ENCODE data around the gene MAGI2.

Gene MAGI2

GRCh38 chr7:78396210-78396609 lies 1057.3 kb downstream of the MAGI2 start:
- Mint-ChIP-seq H3K9me3 (peaks cover 6 to 7% of the 10 kb centered on the region in 2 donors), H3K4me1 (ENCODE audit: low read depth in 2 of 2) (no peaks in the 10 kb centered on the region), H3K4me3 (no peak overlapping the region), H3K36me3 (ENCODE audit: insufficient read depth) (no peaks in the 10 kb centered on the region), H3K27me3 (no peaks in the 10 kb centered on the region), H3K27ac (no peak overlapping the region)
- DNase-seq, result no peak
- no peak for ATAC-seq (replicated peaks)

DNA sequence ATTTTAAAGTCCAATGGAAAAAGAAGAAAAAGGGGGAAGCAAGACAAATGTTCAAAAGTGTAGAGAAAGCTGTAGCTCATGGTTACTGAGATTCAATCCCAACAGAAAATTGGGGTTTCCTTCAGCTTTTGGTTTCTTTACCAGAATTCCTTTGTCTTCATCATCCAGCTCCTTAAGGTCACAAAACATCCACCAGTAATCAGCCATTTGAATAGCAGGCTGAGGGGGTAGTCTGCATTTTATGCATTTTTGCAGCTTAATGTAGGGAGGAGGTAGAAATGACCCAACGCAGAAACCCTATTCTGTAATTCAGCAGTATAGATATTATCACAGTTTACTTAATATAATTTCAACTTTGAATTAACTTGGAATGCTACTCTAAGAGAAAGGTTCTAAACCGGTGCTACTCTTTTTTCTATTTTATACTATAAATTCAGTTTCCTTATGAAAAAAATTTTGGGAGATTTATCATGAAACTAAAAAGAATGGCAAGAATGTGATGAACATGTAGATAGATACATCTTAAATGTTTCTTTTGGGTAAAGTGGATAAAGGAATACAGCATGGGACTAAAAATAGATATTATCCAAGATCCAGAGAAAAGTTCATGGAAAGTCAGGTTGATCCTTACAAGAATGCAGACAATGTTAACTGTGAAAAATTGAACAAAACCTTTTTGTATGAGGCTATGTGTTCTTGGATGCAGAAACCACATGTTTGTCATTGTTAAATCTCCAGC lies 1058.0 kb downstream of the MAGI2 start:
- Mint-ChIP-seq H3K4me1 (ENCODE audit: low read depth in 2 of 2) (no peaks in the 10 kb centered on the region), H3K9me3 (peaks cover 6 to 7% of the 10 kb centered on the region in 2 donors), H3K27me3 (no peaks in the 10 kb centered on the region), H3K4me3 (no peak overlapping the region), H3K27ac (no peak overlapping the region), H3K36me3 (ENCODE audit: insufficient read depth) (no peaks in the 10 kb centered on the region)
- DNase-seq (no peak), ATAC-seq (replicated peaks) (no peak)

GRCh38 chr7:78389022-78389421 lies 1064.4 kb downstream of the MAGI2 start:
- Mint-ChIP-seq H3K4me1 (ENCODE audit: low read depth in 2 of 2) (no peaks in the 10 kb centered on the region), H3K27me3 (no peaks in the 10 kb centered on the region), H3K36me3 (ENCODE audit: insufficient read depth) (no peaks in the 10 kb centered on the region), H3K27ac (no peak overlapping the region), H3K9me3 (peaks cover 0 to 1% of the 10 kb centered on the region in 2 donors), H3K4me3 (no peak overlapping the region)
- ATAC-seq (replicated peaks) (no peak), DNase-seq (no peak)

DNA sequence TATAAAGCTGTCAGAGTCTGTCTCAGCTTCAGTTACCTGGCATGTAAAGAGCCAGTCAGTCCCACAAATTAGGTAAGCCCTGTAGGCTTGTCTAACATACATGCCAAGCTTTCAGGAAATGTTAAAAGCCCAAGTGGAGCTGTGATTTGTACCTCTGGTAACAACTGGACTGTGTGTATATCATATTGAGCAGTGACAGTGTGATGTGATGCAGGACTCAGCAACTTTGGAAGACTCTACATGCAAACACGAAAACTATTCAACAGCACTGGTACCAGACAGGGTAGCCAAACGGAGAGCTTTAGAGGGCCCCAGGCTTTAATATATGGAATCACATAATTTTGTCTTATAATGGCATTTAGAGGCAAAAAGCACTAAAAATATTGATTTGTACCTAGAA lies 1066.9 kb downstream of the MAGI2 start:
- Mint-ChIP-seq H3K9me3 (peaks cover 0 to 1% of the 10 kb centered on the region in 2 donors), H3K36me3 (ENCODE audit: insufficient read depth) (no peaks in the 10 kb centered on the region), H3K4me3 (no peak overlapping the region), H3K27ac (no peak overlapping the region), H3K27me3 (no peaks in the 10 kb centered on the region), H3K4me1 (ENCODE audit: low read depth in 2 of 2) (no peaks in the 10 kb centered on the region)
- no peak for DNase-seq
- ATAC-seq (replicated peaks), result no peak

DNA sequence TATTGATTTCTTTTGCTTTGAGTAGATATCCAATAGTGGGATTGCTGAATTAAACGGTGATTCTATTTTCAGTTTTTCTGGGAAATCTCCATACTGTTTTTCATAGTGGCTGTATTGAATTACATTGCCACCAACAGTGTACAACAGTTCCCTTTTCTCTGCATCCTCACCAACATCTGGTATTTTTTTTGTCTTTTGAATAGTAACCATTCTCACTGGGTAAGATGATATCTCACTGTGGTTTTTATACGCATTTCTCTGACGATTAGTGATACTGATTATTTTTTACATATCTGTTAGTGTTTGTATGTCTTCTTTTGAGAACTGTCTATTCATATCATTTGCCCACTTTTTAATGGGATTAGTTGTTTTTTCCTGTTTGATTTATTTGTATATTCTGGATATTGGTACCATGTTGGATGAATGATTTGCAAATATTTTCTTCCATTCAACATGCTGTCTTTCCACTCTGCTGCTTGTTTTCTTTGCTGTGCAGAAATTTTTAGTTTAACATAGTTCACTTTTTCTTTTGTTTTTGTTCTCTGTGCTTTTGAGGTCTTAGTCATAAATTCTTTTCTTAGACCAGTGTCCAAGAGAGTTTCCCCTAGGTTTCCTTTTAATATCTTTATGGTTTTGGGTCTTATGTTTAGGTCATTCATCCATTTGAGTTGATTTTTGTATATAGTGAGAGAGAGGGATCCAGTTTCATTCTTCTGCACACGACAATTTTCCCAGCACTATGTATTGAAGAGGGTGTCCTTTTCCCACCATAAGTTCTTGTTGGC lies 1070.2 kb downstream of the MAGI2 start:
- H3K36me3 Mint-ChIP-seq (ENCODE audit: insufficient read depth), result no peaks in the 10 kb centered on the region
- H3K27me3 Mint-ChIP-seq, result no peaks in the 10 kb centered on the region
- H3K4me1 Mint-ChIP-seq (ENCODE audit: low read depth in 2 of 2), result no peaks in the 10 kb centered on the region
- H3K27ac Mint-ChIP-seq, result no peak overlapping the region
- H3K4me3 Mint-ChIP-seq, result no peak overlapping the region
- ATAC-seq (replicated peaks) (no peak), DNase-seq (no peak)
- peaks cover 0 to 1% of the 10 kb centered on the region in 2 donors for H3K9me3 Mint-ChIP-seq

- no peak overlapping the region for H3K27ac Mint-ChIP-seq
- H3K4me1 Mint-ChIP-seq (ENCODE audit: low read depth in 2 of 2), result no peaks in the 10 kb centered on the region
- no peak for ATAC-seq (replicated peaks)
- no peaks in the 10 kb centered on the region for H3K36me3 Mint-ChIP-seq (ENCODE audit: insufficient read depth)
- H3K9me3 Mint-ChIP-seq, result peaks cover 0 to 1% of the 10 kb centered on the region in 2 donors
- H3K27me3 Mint-ChIP-seq, result no peaks in the 10 kb centered on the region
- no peak overlapping the region for H3K4me3 Mint-ChIP-seq
- no peak for DNase-seq
Observed at GRCh38 chr7:78379148-78379547, 1074.3 kb downstream of the MAGI2 start.

- Mint-ChIP-seq H3K4me1 (ENCODE audit: low read depth in 2 of 2) (no peaks in the 10 kb centered on the region), H3K27me3 (no peaks in the 10 kb centered on the region), H3K36me3 (ENCODE audit: insufficient read depth) (no peaks in the 10 kb centered on the region), H3K9me3 (no peaks in the 10 kb centered on the region), H3K4me3 (no peak overlapping the region), H3K27ac (no peak overlapping the region)
- DNase-seq (no peak), ATAC-seq (replicated peaks) (no peak)
Observed at GRCh38 chr7:78377532-78377931, 1075.9 kb downstream of the MAGI2 start.

DNA sequence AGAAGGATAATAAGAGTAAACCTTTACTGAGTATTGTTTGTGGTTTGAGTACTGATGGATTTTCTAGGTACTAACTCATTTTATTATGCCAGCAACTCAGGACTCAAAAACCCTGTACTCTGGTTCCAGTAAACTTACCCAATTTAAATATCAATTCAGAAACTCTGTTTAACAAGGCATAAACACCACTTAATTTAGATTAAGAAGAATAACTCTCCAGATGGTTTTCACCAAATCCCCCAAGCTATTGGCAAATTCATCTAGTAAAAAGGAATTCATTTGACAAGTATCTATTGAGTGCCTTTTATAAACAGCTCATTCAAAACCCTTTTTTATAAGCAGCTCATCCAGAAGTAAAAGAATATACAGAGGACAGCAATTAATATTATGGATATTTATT lies 1082.5 kb downstream of the MAGI2 start:
- Mint-ChIP-seq H3K27me3 (no peaks in the 10 kb centered on the region), H3K4me1 (ENCODE audit: low read depth in 2 of 2) (no peaks in the 10 kb centered on the region), H3K27ac (no peak overlapping the region), H3K9me3 (peaks cover 0 to 1% of the 10 kb centered on the region in 2 donors), H3K36me3 (ENCODE audit: insufficient read depth) (no peaks in the 10 kb centered on the region), H3K4me3 (no peak overlapping the region)
- DNase-seq (no peak), ATAC-seq (replicated peaks) (no peak)

DNA sequence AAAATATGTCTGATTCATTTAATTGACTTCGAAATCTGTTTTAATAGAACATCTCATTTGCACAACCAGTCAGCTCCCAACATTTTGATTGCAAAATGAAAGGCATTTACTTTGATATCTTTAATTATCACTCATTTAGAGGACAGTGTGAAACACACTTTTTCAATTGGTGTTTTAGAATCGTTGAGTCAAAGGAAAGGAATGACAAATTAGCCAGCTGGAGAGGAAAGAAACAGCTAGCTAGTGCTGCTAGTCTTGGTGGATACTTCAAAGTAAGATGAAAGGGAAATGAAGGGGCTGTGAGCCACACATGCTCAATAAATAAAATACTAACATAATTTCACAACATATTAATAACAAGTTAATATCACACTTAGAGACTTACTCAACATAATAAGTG lies 1084.7 kb downstream of the MAGI2 start:
- peaks cover 0 to 1% of the 10 kb centered on the region in 2 donors for H3K9me3 Mint-ChIP-seq
- DNase-seq, result no peak

DNA sequence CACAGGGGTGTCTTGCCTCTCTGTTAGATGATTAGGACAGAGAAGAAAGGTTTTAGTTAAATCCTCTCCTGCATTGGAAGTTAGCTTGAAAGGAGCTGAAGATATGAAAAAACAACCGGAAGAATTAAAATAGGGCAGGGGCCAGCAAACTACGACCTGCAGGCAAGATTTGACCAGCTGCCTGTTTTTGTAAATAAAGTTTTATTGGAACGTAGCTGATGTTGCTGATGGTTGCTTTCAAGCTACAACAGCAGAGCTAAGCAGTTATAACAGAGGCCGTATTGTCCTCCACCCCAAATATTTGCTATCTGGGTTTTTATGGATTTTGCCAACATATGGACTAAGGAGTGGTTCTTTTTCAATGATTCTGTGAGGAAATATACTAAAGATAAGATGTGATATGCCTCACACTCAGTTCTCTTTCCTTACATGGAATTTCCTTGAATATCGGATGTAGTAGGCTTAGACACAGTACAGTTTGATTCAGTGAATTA lies 1086.1 kb downstream of the MAGI2 start:
- H3K36me3 Mint-ChIP-seq (ENCODE audit: insufficient read depth), result no peaks in the 10 kb centered on the region
- DNase-seq (no peak), ATAC-seq (replicated peaks) (no peak)
- peaks cover 0 to 1% of the 10 kb centered on the region in 2 donors for H3K9me3 Mint-ChIP-seq
- no peak overlapping the region for H3K27ac Mint-ChIP-seq
- H3K4me1 Mint-ChIP-seq (ENCODE audit: low read depth in 2 of 2), result no peaks in the 10 kb centered on the region
- no peaks in the 10 kb centered on the region for H3K27me3 Mint-ChIP-seq
- H3K4me3 Mint-ChIP-seq, result no peak overlapping the region

More for the DNA sequence above, 1084.7 kb downstream of the MAGI2 start:
- H3K4me1 Mint-ChIP-seq (ENCODE audit: low read depth in 2 of 2), result no peaks in the 10 kb centered on the region
- H3K36me3 Mint-ChIP-seq (ENCODE audit: insufficient read depth), result no peaks in the 10 kb centered on the region
- H3K4me3 Mint-ChIP-seq, result no peak overlapping the region
- H3K27ac Mint-ChIP-seq, result no peak overlapping the region
- ATAC-seq (replicated peaks), result no peak
- H3K27me3 Mint-ChIP-seq, result no peaks in the 10 kb centered on the region

DNA sequence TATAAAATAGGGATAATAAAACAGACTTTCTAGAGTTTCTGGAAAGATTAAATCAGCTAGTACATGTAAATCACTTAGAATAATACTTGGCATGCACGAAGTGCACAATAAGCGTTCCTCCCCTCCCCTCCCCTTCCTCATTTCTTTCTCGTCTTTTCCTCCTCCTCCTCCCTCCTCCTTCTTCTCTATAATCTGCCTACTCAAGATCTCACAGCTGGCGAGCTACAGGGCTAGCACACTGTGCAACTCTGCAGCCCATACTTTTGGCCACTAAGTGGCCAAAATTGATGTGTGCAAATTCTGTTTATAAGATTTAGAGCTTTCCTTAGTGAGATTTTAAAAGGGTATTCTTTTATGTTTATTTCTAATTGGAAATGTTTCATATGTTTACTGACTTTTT lies 1089.6 kb downstream of the MAGI2 start:
- H3K9me3 Mint-ChIP-seq, result peaks cover 0 to 4% of the 10 kb centered on the region in 2 donors
- ATAC-seq (replicated peaks), result no peak
- no peaks in the 10 kb centered on the region for H3K27me3 Mint-ChIP-seq
- no peak for DNase-seq
- no peaks in the 10 kb centered on the region for H3K4me1 Mint-ChIP-seq (ENCODE audit: low read depth in 2 of 2)
- no peak overlapping the region for H3K4me3 Mint-ChIP-seq
- H3K27ac Mint-ChIP-seq, result no peak overlapping the region
- no peaks in the 10 kb centered on the region for H3K36me3 Mint-ChIP-seq (ENCODE audit: insufficient read depth)

GRCh38 chr7:78359836-78360235 lies 1093.6 kb downstream of the MAGI2 start:
- Mint-ChIP-seq H3K27me3 (no peaks in the 10 kb centered on the region), H3K9me3 (peaks cover 0 to 3% of the 10 kb centered on the region in 2 donors), H3K4me1 (ENCODE audit: low read depth in 2 of 2) (no peaks in the 10 kb centered on the region), H3K36me3 (ENCODE audit: insufficient read depth) (no peaks in the 10 kb centered on the region), H3K27ac (no peak overlapping the region), H3K4me3 (no peak overlapping the region)
- no peak for ATAC-seq (replicated peaks)
- no peak for DNase-seq

DNA sequence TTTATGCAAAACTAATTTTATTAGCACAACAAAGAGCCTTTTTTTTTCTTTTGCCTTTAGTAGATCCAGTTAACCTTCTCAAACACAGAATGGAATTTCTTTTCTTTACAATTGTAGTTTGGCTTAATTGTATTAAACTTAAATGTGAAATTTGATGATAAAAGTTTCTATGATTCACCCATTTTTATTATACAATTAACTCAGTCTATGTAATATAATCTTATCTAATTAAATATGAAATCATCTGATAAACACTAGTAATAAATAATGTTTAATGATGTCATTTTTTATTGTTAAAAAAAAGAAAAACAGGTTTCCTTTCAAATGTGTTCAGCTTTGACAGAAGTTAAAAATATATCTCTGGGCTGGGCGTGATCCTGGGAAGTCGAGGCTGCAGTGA lies 1095.8 kb downstream of the MAGI2 start:
- Mint-ChIP-seq H3K9me3 (peaks cover 0 to 7% of the 10 kb centered on the region in 2 donors), H3K4me1 (ENCODE audit: low read depth in 2 of 2) (no peaks in the 10 kb centered on the region), H3K36me3 (ENCODE audit: insufficient read depth) (no peaks in the 10 kb centered on the region), H3K27ac (no peak overlapping the region), H3K27me3 (no peaks in the 10 kb centered on the region), H3K4me3 (no peak overlapping the region)
- no peak for DNase-seq
- no peak for ATAC-seq (replicated peaks)

DNA sequence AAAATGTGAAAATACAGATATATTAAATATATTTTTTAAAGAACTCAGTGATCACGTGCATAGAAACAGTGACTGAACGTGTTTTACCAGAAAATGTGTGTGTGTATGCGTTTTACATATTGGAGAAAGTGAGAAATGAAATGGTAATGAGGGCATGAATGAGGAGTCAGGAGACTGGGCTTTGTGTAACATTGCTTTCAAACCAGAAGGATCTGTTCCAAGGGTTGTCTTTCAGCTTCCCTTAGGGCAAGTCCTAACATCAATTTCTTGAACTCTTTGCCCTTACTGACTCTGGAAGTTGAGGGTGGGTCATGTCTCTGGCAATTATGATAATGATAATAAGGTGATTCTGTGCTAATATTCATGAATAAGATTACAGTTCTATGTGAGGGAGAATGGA lies 1097.6 kb downstream of the MAGI2 start:
- Mint-ChIP-seq H3K27me3 (no peaks in the 10 kb centered on the region), H3K4me1 (ENCODE audit: low read depth in 2 of 2) (no peaks in the 10 kb centered on the region), H3K36me3 (ENCODE audit: insufficient read depth) (no peaks in the 10 kb centered on the region), H3K27ac (no peak overlapping the region), H3K4me3 (no peak overlapping the region), H3K9me3 (peaks cover 0 to 5% of the 10 kb centered on the region in 2 donors)
- DNase-seq (no peak), ATAC-seq (replicated peaks) (no peak)

Data from effector memory CD8-positive, alpha-beta T cell (primary cell).